CD4-positive, alpha-beta T cell treated with Interferon alpha-2 for 1 hour (primary cell): ENCODE data around the gene SNRPA1.

Source experiments
- DNase-seq, 2 donors: peaks; one replicate each; pipeline ENCODE4 v3.0.0-alpha.2; 2020 to 2022

The SNRPA1 gene

DNA sequence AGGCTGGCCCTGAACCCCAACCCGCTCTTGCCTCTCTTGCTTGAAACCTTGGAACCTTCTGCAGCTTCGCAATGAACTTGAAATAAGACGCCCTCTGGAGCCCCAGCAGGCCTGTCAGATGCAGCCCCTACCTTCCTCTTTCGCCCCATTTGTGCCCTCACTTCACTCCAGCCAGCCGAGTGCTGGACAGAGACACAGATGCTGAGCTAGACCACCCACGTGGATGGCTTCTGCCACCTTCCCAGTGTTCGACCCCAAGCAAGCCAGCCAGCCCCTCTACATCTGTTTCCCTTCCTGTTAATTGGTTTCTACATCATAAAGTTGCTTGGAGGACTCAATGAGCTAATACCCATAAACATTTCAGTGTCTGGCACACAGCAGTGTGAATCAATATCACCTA, 23.8 kb upstream of the SNRPA1 start:
- no peak for DNase-seq

DNA sequence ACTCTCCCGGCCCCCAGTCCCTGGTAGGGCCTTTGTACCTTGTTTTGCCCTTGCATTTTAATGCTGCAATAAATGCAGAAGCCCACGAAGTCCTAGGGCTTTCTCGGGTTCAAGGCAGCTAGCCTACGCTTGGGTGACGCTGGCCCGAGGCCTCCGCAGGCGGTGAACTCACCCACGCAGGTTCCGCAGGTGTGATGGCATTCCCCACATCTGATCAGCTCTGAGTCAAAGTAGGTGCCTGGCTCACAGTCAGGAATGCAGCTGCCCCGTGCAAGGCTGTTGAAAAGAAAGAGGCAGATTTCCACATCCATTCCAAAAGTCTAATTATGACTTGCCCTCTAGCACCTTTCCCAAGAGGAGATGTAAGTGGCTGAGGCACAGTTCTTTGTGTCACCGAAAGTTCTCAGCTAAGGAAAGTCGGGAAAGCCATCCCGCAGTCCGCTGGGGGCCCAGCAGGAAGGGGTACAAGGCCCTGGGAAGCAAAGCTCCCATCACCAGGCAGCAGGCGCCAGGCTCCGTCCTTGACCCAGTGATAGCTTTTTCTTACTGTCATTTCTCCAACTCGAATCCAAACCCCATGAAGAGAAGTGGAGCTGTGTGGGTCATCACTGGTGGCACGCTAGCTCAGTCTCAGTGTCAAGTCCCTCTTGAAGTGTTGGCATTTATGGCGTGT, 23.2 kb upstream of the SNRPA1 start:
- DNase-seq: no peak

DNA sequence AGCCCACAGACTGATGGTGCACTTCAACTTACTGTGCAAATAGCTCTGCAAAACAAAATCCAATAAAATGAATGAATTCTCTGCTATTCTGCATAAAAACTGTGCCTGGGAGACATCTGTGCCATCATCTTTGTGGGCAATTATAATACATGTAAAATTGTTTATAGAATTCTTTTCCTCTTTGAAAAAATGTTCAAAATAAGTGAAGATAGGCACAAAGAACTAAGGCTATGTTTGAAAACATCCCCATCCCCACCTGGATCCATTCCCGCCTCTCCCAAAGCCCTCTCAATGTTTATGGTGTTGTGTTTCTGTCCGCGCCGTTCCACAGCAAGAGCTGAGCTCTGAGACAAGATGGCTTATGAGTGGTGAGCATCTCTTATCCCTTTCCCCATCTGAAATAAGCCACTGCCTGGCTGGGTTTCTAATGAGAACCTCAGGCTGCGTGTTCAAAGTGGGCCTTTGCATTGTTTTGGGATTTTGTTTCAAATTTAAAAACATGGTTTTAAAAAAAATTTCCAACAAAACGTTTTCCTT, 22.4 kb upstream of the SNRPA1 start:
- no peak for DNase-seq

DNA sequence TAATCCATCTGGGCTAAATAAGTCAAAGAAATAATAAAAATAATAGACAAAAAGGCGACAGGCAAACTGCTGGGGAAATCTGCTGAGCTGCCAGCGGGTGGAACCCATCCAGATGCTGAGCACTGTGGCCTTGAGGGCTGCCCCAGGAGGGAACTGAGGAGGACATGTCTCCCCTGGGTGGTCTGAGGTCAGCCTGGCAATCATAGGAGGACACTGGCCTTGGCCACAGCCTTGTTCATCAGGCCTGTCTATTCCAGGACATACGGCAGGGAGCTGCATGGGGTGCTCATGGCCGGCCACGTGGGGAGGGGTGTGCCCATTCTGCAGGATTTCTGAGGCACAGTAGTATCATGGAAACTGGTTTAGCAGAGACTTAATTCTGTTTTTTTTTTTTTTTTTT, 21.5 kb upstream of the SNRPA1 start:
- DNase-seq: no peak

DNA sequence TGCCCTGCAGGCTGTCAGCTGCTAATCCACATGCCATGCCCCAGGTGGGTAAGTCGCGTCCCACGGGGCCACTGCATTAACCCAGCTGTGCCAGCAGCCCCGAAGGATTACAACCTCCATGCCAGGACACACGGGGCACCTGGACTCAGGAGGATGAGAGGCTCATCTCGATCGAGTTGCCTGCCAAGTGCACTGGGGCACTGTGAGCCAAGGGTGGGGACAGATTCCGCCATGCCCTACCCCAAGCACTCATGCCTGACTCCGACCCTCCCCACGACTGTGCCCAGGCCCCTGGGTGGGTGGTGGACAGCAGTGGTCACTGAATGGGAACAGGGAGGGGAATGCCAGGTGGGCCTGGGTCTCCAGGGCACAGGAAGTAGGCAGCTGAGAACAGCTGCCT, 20.7 kb upstream of the SNRPA1 start:
- no peak for DNase-seq

DNA sequence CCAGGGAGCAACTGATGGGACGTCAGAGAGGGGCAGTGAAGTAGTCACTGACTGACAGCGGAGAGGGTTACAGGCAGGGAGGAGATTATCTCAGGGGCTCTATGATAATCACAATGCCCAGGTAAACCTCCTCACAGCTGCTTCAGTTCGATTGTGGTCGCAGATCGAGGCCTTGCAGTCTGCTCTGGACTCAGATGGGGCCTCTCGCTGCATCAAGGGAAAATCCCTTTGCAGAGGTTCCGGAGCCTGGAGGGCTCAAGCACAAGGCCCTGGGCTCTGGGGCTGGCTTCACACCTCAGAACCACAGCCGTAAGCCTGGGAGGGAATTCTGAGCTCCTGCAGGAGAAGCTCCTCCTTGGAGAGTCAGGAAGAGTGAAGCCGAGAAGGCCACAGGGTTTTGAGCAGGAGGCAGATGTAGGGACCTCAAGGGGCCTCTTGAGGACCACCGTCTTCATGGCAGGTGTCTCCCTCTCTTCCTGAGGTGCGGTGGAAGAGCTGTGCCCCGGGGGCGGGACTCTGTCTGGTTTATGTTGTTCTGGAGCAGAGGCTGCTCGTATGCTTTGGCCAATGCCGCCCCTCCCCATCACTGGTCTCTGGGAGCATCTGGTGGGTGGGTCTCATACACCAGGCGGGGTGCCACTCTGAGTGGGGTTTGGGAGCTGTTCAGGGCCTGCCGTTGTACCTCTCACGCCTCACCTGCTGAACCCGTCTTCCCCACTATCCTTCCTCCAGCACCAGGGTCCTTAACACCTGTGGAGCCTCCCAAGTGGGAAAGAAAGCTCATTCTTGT, 19.5 kb upstream of the SNRPA1 start:
- no peak for DNase-seq

DNA sequence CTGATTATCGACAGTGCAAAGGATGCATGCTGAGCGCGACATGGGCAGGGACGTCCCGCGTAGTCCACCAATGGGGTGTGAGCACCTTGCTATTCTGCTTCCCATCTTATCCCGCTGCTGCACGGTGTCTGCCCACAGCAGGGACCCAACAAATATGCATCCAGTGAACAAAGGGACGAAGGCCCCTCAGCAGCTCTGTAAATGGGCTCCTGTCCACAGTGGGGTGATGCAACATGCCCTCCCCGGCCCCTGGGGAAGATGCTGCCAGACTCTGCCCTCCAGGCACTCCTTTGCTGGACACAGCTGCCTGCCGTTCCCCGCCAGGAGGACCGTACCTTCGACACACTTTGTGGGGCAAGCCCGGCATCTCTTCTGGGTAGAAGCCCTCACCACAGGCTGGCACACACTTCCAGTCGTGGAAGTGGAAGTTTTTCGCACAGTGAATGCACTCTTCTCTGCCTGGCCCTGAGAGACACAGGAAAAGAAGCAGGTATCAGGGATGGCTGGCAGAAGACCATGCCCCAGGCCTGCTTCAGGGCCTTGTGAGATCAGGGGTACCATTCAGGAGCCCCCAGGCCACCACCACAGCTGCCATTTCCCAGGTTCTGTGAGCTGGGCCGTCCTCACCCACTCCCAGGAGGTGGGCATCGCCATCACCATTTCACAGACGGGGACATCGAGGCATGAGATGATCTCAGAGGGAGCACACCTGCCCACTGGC, 18.2 kb upstream of the SNRPA1 start:
- DNase-seq: no peak

DNA sequence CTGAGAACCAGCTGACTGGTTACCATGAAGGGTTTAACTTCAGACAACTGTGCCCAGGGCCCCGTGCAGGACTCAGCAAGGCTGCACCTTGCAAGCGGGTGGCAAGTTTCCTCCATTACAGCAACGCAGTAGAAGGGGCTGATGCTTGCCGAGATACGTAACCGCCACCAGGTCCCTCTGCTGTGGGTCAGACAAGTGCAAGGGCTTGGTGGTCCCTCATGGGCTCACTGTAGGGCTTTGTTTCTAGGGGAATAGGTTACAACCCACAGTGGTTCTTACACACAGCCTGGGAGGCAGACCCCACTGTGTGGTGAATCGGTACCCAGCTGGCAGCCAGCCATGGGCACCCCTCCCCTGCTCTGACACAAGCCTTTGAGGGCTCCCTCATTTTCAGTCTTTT, 15.5 kb upstream of the SNRPA1 start:
- no peak for DNase-seq

DNA sequence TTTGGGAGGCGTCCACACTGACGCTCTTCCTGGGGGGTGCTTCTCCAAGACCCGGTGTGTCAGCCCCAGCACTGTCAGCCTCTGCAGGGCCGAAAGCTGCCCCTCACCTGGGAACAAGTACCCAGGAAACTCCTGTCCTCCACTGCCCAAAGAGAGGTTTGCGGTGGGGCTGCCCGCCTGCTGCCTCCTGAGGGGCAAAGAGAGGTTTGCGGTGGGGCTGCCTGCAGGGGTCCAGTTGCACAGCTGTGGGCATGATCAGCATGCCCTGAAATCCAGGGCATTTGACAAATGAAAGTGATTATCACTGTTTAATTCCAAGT, 15.1 kb upstream of the SNRPA1 start:
- DNase-seq: no peak

DNA sequence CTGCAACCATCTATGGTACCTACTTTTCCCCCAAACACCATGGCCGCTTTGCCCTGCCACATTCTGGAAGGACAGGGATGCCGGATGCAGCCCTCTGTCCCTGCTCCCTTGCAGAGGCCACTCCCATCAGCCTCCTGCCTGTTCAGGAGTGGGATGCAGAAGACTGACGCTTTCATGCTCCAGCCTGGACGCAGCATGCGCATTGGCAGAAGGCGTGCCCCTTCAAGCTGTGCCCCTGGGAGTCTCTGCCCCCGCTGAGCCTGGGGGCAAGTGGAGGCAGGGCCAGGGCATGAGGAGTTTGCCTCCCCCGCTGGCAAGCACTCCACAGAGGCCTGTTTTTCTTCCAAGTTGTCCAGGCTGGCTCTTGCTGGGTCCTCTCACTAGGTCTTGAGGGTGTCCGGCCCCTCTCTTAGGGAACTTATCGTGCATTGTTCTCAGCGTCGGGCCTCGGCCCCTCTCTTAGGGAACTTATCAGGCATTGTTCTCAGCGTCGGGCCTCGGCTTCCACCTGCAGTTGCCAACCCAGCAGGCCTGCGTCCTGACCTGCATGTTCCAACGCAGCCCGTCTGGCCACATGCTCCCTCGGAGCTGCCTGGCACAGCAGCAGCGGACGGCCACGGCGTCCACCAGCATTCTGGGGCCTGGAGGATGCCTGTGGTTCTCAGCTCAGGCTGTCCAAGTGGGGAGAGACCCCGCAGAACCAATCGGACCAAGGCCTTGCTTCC, 14.6 kb upstream of the SNRPA1 start:
- DNase-seq: no peak

DNA sequence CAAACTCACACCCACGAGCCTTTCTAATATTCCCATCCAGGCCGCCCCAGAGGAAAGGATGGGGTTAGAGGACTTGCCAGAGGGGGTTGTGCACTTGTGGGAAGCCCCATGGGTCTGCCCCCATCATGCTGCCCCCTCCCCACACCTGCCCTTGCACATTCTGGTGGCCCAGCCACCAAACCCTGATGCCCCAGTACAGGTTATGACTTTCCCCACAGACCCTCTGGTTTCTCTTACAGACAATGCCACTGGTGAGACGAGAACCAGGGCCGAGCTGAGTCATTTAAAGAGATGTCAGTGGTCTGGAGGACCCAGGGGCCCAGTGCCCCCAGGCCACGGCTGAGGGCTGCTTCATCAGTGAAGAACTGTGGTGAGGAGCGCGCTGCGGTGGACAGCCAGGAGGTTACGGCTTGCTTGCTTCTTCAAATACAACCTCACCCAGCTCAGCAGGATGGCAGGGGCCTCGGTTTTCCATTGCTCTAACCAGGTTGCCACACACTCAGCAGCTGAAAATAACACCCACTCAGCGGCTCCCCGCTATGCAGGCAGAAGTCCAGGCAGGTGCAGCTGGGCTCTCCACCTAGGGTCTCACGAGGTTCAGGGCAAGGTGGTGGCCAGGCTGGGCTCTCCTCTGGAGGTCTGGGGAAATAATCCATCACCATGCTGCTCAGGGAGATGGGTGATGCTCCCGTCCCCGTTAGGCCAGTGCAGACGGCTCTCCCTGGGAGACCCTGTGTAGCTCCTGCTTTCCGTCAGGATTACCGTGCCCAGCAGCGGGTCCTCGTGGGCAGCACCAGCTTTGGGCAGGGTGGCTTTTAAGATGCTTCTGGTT, 13.8 kb upstream of the SNRPA1 start:
- no peak for DNase-seq

DNA sequence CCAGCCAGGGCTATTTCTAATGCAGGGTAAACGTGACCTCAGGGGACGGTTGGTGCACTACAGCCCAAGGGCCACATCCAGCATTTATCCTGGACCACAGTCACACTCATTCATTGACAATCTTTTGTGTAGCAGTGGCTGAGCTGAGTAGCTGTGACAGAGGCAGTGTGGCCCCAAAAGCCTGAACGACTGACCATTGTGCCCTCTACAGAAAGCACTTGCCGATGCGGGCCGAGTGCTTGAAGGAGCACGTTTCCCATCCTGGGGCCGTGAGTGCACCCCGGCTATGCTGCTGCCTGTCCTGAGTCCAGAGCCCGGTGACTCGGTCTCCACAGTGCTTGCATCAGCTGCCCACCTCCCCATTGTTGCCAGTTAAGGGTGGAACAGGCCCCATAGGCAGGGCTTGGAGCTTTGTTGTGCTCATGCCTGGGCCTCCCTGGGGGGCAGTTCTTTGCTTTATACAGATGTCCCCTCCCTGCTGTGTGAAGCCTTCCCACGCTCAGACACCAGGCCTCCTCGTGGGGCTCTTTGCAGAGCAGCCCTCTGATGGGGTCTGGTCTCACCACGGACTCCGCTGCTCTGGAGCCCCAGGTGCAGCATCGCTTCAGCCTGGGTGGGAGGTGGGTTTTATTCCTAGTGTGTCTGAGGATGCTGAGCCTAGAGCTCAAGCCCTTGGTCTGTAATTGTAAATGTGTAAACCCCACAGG, 13.0 kb upstream of the SNRPA1 start:
- DNase-seq: no peak

DNA sequence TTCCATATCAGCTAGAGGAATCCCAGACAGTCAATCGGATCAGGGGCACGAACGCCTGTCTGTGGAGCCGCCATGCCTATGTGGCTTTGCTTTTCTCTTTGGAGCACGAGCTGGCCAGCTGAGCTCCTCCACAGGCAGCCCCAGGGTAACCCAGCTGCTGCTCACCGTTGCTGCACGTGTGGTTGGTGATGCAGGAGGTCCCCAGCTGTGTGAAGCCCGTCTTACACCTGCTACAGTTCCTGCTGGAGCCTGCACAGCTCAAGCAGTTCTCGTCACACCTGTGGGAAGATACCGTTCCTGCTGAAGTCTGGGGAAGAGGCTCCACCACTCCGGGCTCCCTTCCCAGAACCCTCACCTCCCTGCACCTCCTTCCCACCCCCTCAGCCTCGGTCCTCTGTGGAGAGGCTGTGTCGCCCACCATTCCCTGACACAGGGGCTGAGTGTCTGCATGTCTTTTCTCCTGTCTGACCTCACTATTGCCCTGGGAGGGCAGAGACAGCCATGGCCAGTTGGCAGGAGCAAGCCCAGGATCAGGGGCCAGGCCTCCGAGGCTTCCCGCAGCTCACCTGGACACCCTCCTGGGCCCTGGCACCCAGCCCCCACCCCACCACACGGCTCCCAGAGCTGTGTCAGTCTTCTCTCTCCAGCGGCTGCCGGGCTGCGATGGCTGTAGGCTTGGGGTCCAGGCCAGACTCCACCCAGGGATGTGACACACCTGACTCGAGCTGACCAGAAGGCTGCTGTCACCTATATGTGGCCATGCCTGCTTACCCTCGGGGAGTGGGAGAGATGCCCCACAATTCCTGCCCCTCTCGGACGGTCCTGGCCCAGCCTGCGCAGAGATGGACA, 12.2 kb upstream of the SNRPA1 start:
- DNase-seq: no peak

DNA sequence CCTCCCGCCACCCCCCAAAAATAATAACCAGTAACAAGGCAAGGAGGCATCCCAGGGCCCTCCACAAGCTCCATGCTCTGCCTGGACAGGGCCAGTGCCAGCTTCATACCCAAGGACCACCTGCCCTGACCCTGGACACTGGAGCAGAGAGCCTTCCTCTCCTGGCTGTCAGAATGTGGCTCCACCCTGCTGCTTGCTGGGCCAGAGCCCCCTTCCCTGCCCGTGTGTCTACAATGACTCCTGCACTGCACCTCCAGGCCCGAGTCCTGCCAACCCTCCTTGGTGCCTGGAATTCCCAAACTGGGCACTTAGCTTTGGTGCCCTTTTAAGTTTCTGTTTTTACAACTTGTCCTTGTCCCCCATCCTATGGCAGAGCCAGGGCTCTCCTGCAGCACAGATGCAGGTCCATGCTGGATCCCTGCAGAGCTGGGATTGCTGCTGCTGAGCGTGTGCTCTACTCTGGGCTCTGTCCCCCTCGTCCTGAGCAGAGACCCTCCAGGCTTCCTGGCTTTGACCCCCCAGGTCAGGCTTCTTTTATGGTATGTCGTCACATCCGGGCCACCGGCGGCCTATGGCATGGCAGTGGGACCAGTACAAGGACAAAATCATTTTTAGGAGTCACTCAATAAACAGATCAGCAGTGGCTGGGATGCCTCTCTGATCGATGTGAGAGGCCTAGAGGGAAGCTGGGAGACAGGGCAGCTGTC, 11.4 kb upstream of the SNRPA1 start:
- no peak for DNase-seq

DNA sequence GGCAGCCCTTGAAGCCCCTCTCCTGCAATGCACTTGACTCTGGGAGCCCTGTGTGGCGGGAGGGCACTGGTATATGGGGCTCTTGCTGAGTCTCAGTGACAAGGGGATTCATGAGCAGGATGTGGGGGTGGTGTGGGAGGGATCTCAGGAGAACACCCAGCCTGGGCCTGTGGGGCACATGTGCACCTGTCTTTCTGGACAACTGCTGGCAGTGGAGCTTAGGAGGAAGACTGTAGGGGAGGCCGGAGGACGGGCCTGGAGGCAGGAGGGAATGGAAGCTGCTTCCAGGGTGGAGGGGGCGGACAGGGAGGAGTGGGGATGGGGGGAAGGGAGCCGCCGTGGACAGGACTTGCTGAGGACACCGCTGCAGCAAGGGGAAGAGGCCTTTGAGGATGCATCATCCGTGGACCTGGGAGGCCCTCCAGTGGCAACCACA, 10.8 kb upstream of the SNRPA1 start:
- DNase-seq: no peak

DNA sequence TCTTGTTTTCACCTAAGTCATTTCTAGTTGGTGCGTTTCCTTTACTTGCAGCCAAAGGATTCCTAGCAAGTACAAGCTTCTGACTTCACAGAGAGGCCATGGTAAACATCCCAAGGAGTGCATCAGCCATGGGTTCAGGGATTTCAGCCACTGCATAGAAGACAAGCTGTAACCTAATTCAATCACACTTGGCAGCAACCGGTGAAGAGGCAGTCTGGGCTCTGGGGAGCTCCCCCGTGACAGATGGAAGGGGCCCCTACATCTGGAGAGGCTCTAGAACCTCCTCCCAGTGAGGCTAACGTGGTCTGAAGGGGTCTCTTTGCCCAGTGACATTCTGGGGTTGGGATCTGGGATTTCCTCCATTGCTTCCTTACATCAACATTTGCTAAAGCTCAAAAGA, 8.4 kb upstream of the SNRPA1 start:
- no peak for DNase-seq

DNA sequence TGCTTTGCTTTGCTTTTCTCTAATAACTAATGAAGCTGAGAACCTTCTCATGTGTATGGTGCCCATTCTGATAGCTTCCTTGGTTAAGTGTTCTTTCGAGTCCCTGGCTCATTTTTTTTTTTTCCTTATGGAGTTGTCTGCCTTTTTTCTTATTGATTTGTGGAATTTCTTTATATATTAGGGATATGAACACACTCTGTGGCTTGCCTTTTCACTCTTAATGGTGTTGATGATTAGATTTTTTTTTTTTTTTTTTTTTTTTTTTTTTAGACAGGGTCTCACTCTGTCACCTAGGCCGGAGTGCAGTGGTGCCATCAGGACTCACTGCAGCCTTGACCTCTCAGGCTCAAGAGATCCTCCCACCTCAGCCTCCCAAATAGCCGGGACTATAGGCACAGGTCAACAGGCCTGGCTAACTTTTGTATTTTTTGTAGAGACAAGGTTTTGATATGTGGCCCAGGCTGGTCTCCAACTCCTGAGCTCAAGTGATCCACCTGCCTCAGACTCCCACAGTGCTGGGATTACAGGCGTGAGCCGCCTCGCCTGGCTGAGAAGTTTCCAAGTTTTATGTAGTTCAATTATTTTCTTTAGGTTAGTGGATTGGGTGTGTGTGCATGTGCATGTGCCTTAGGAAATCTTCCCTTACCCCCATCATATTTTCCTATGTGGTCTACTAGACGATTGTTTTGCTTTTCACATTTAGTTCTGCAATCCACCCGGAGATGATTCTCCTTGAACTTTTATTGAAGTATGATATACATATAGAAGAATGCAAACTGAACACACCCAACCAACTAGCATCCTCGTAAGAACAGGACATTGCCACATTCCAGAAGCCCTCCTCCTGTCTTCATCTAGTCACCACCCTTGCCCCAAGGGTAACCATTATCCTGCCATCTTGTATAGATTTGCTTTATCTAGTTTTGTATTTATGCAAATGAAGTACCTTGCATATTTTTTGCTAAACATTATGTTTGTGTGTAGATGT, 1.7 kb upstream of the SNRPA1 start:
- DNase-seq: no peak

DNA sequence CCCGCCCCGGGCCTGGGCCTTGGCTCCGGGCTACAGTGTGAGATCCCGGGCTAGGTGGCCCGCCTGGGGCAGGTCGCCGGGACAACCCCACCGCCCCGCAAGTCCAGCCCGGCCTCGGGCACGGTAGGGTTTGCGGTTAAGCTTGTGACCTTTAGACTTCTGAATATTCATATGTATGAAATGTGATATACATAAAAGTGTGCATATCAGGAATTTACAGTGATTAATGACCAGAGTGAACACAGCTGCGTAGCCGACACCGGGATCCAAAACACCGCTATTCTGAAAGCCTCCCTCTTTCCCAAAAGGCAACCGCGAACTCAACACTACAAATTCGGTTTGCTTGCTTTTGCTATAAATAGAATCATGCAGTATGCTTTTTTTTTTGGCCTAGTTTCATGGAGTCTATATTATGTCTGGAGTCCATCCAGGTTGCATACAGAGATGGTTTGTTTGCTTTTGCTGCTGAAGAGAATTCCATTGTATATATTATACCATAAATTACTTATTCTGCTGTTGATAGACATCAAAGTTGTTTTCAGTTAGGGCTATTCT, 636 bp upstream of the SNRPA1 start:
- DNase-seq: no peak
